Measurements from ENCODE around the gene PTPRN2. TPM values are rescaled to one million over a fixed set of nuclear protein-coding genes. Genes with fewer than 3 reads are reported as not detected.
A peak's percentile ranks its signal among the peaks of the same experiment; 100 is the strongest.

Gene PTPRN2
- total and polyA plus RNA-seq, 2 of the 8 experiments (the other 6 are each of a cell fraction or from before 2014, with no cell fraction given), result 2.6 to 4.5 TPM

- TF ChIP-seq GTF2F1 (IDR thresholded peaks at IDR 0.05; ENCODE audit: borderline replicate concordance, low read depth, low read length) (no peak), CHD1 (IDR thresholded peaks at IDR 0.05; ENCODE audit: low read depth, low read length) (no peak), EP300 (IDR thresholded peaks at IDR 0.05; ENCODE audit: borderline replicate concordance in 1 of 2, low read depth in 2 of 2, low read length in 2 of 2) (no peak), CREB1 (IDR thresholded peaks at IDR 0.05) (no peak), FOSL1 (IDR thresholded peaks at IDR 0.05; ENCODE audit: insufficient read depth, low read depth, low read length) (no peak), EZH2 (IDR thresholded peaks at IDR 0.05; ENCODE audit: low read depth, low read length, severe bottlenecking) (no peak), NRF1 (IDR thresholded peaks at IDR 0.05; ENCODE audit: low read depth, low read length) (no peak), POU5F1 (IDR thresholded peaks at IDR 0.05; ENCODE audit: low read depth, low read length) (no peak), CEBPB (IDR thresholded peaks at IDR 0.05; ENCODE audit: low read depth, low read length) (0 out of 2 replicates have a peak, but pooled peaks have one; percentile 9), RXRA (IDR thresholded peaks at IDR 0.05; ENCODE audit: insufficient read depth, low read depth, low read length) (no peak), CTCF (IDR thresholded peaks at IDR 0.05; ENCODE audit: control extremely low read depth in 1 of 3, insufficient read depth in 1 of 3, low read depth in 1 of 3, low read length in 3 of 3) (peak; percentile 43 to 88 (median 83)), TAF1 (IDR thresholded peaks at IDR 0.05; ENCODE audit: low read depth, low read length) (no peak), SP1 (IDR thresholded peaks at IDR 0.05; ENCODE audit: low read depth, low read length) (no peak)
Measured at GRCh38 chr7:158353606-158354570, 233.7 kb downstream of the PTPRN2 start (continued).

All from H1 (cell line).